GM18498 (cell line): ENCODE results near the gene FAM181A.

Experiments
- ATAC-seq: cut with Tn5 transposase; IDR thresholded peaks from one replicate; pipeline ENCODE4 v1.9.1; 2021; ENCODE audit warnings: mild to moderate bottlenecking, moderate library complexity; ENCODE audit not compliant: unreplicated experiment

FAM181A gene

GRCh38 chr14:93960774-93961438, 33.8 kb downstream of the FAM181A start:
- ATAC-seq = no peak

GRCh38 chr14:93961620-93962019, 34.5 kb downstream of the FAM181A start:
- no peak for ATAC-seq

- ATAC-seq = peak; percentile 59
Measured at GRCh38 chr14:93962701-93963601, 35.8 kb downstream of the FAM181A start.

GRCh38 chr14:93963692-93964091, 36.5 kb downstream of the FAM181A start:
- ATAC-seq = no peak

GRCh38 chr14:93964281-93964680, 37.1 kb downstream of the FAM181A start:
- ATAC-seq = no peak

- ATAC-seq = no peak
Measured at GRCh38 chr14:93964820-93965286, 37.7 kb downstream of the FAM181A start.

- no peak for ATAC-seq
Measured at GRCh38 chr14:93965287-93965821, 38.2 kb downstream of the FAM181A start.

GRCh38 chr14:93965946-93966474, 38.9 kb downstream of the FAM181A start:
- ATAC-seq = no peak

GRCh38 chr14:93967637-93968250, 40.6 kb downstream of the FAM181A start:
- peak; percentile 42 for ATAC-seq

- ATAC-seq = no peak
Measured at GRCh38 chr14:93969082-93969828, 42.1 kb downstream of the FAM181A start.

- ATAC-seq = peak; percentile 29
Measured at GRCh38 chr14:93970585-93970964, 43.4 kb downstream of the FAM181A start.

GRCh38 chr14:93970965-93971634, 44.0 kb downstream of the FAM181A start:
- peak; percentile 42 for ATAC-seq

- no peak for ATAC-seq
Measured at GRCh38 chr14:93971635-93972027, 44.5 kb downstream of the FAM181A start.

GRCh38 chr14:93972618-93973205, 45.6 kb downstream of the FAM181A start:
- ATAC-seq = no peak

GRCh38 chr14:93973607-93974006, 46.5 kb downstream of the FAM181A start:
- no peak for ATAC-seq

- no peak for ATAC-seq
Measured at GRCh38 chr14:93974299-93974698, 47.2 kb downstream of the FAM181A start.

- no peak for ATAC-seq
Measured at GRCh38 chr14:93974833-93975232, 47.7 kb downstream of the FAM181A start.

GRCh38 chr14:93975791-93976476, 48.8 kb downstream of the FAM181A start:
- ATAC-seq = peak; percentile 73
